Daoy (cell line): Measurements from ENCODE around the gene ZNG1B. TPM values are rescaled to one million over a fixed set of nuclear protein-coding genes. Genes with fewer than 3 reads are reported as not detected.
"Not testable (repeated sequence)": the region's sequence is repeated elsewhere in the genome, so short reads cannot be mapped to it uniquely, and the experiment has no call there.

Experiments
- DNase-seq: peaks from one replicate; pipeline ENCODE4 v3.0.0-alpha.2; 2015; ENCODE audit warnings: low read depth
- total RNA-seq: library from RNA; depleted of rRNA; stranded (reverse); fragments of >200 nt; shearing (Covaris generic); gene quantifications from 2 replicates; pipeline ENCODE4 v1.2.3, GENCODE V29; 2014

Gene ZNG1B
- total RNA-seq, 1 experiment from 2014 or later: 42.5 TPM

DNA sequence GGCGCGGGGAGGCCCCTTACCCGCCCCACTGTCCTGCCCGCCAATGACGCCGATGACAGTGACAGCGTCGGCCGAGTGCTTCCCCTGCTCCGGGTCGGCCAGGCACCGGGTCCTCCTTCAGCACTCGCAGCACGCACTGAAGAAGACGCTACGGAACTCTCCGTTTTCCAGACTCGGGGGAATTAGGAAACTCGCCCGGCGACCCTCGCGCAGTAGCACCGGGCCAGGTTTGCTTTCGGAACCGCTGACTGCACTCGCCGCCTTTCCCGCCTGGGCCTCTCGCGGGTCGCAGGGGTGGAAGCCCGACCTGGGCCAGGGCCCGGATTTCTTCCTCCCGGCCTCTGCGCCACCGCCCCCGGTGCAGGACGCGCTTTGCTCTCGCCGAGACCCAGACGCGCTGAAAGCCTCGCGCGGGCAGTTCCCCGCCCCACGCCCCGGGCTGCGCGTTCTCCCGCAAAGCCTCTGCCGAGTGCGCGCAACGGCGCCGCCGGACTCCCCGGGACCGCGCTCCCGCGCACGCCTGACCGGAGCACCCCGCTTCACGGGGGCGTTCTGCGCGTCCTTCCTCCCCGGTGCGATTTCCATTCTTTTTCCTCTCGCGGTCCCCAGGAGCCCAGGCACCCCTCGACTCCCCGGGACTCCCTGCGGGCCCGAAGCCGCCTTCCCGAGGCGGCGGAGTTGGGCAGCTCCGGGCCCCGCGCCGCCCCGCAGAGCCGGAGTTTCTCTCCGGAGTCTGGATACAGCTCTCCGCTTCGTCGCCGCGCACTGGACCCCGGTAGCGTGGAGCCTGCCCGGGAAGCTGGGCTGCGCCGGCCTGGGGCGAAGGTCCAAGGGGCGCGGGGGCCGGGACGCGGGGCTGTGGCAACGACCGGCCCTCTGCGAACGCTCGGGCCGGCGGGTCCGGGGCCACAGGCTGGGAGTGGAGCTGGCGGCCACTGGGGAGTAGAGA, 65.9 kb downstream of the ZNG1B start:
- peak; percentile 20 for DNase-seq

DNA sequence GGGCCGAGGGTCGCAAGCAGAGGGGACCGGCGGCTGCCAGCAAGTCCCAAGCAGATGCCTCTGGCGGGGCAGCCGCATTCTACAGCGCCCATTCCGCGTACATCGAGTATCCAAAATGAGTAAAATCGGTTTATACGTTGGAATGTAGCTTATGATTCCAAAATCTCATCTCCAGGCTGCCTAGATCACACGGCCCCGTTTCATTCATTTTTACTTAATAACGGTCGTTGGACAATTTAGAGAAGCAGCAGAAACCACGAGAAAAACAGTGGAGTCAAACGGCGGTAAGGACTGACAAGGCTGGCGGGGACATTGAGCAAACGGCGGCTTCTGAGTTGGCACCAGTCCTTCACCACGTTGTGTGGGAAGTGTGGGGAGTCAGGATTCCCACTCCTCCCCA, 66.6 kb downstream of the ZNG1B start:
- peak; percentile 1 for DNase-seq

DNA sequence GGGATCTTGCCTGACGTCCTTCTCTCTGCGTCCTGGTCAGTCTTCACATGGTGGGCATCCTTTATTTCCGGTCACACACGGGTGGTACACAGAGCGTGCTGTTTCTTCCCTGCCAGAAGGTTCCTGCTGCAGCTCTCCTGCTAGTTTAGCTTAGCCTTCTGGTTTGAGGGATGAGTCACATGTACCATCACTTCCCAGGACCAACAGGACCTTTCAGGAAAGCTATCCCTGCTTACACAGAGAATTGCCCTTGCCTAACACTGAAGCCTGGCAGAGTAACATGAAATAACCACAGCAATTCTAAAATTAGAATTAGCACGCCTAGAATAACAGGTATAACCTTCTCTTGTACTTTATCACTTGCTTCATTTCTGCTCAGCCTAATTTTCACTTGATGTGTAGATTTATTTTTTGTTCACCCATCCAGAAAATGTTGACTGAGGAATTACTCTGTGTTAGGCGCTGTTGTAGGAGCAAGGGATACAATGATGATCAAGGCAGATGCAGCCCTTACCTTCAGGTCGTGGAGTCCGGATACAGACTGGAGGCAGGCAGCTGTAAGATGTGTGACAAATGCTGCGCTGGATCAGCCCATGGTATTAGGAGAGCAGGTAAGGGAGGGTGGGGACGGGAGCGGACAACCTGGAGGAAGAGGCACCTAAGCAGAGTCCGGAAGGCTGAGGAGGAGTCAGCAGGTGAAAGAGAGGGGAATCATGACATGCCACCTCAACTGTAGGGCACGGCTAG, 70.1 kb downstream of the ZNG1B start:
- not testable (repeated sequence) for DNase-seq

DNA sequence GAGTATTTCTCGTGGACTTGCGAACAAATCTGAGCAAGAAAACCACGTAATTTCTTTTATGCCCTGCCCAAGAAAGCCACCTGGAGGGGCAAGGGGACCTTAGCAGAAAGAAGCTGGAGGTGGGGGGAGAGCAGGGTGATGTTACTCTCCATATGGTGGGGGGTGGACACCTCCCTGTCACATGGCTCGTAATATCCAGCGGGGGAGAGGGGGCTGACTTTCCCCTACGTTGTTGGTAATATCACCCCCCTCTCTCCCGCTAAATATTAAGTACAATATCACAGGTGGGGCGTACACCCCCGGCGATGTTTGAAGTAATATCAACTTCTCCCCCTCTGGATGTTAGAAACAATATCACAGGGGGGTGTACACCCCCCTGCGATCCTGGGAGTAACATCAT, 70.7 kb downstream of the ZNG1B start:
- DNase-seq: not testable (repeated sequence)

DNA sequence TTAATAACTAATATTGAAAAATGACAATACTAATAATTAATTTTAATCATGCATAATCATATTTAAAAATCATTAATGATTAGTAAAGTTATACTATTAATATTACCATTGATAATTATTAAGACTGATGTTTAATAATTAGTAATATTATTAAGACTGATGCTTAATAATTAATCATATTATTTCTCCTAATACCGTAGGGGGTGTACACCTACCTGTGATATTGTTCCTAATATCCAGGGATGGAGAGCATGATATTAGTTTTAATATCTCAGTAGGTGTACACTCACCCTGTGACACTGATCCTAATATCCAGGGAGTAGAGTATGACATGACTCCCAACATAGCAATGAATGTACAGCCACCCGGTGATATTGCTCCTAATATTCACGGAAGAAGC, 73.4 kb downstream of the ZNG1B start:
- not testable (repeated sequence) for DNase-seq

DNA sequence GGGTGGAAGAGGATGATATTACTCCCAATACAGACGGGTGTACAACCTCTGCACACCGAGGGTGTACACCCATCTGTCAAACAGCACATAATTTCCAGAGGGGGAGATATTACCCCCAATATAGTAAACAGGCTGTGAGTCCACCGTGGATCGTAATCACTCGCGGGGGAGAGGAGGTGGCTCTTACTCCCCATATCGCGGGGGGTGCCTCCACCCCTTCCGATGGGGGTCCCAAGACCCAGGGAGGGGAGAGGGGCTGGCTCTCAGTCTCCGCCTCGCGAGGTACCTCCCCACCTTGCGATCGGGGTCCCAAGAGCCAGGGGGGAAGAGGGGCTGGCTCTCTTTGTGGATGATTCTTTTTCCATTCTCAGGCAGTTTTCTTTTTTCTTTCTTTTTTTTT, 74.4 kb downstream of the ZNG1B start:
- not testable (repeated sequence) for DNase-seq

DNA sequence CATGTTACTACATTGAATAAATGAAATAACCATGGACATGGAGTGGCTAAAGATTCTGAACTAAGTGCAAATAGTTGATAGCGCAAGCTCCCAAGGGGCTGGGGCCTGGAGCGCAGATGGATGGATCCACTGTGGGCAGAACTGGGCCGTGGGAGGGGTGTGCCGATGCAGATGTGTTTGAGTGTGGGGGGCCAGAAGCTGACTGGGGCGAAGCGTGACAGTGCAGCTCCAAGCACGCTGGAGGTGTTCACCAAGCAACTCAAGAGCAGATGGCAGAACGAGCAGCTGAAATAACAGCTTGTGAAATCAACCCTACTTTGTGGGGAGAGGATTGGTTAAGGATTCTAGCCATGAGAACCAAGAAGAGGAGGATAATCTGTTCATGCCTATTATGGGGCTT, 78.0 kb downstream of the ZNG1B start:
- DNase-seq: not testable (repeated sequence)

DNA sequence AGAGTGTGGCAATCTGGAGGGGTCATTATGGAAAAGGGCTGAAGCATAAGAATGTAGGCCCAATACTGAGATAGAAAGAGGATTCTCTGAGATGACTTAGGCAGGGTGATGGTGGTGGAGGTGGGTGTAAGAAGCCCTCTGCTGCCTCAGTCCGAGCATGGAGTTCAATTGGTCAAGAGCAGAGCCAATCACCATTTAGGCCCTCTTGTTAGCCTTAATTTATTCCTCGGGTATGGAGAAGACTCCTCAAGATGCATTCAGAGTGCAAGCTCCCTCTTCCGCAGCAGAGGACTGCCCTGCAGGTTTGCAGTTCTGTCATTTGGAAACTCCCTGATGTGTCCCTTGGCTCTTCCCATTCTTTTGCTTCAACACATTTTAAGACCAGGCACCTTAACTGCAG, 78.5 kb downstream of the ZNG1B start:
- not testable (repeated sequence) for DNase-seq

DNA sequence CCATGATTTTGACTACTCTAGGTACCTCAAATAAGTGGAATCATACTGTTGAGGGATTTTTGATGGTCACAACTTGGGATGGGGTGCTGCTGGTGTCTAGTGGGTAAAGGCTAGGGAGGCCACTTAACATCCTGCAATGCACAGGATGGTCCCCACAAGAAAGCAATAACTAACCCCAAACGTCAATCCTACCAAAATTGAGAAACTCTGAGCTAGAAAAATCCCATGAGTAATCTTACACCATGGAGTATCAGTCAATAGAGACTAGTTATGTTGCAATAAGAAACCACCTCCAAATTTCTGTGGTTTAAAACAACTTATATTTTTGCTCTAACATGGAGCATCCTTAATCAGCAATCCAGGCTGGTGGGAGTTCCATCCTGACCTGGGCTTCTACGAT, 79.5 kb downstream of the ZNG1B start:
- not testable (repeated sequence) for DNase-seq

DNA sequence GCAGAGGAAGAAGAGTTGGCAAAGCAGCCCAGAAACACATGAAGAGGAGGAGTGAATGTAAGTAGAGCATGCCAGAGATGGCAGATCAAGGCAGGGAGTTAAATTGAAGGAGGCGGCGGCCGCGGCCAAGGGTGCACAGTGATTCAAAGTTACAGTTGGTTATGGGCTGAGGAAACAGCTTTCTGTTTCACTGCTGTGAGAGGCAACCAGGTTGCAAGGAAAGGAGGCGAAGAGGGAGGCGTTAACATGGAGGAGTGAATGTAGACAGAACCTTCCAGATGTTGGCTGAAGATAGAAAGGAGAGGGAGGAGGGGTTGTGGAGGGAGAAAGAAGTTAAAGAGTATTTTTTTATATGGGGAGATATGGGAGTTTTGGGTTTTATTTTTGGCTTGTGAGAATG, 83.3 kb downstream of the ZNG1B start:
- not testable (repeated sequence) for DNase-seq

DNA sequence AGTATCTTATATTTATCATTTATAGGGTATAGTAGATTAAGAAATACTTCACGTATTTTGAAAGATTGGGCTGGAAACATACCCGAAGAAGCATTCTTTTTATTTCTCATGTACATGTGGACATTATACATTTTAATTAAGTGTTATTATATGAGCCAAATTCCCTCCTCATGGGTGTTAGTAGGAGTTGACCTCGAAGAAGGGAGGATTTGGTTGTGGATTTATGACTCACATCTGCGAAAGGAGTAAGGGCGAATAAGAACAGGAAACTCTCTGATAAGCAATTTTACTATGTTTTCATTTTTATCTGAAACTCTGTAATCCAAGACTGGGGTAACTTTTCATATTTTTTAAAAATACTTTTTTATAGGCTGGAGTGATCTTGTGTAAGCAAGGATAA, 84.0 kb downstream of the ZNG1B start:
- peak; percentile 3 for DNase-seq

DNA sequence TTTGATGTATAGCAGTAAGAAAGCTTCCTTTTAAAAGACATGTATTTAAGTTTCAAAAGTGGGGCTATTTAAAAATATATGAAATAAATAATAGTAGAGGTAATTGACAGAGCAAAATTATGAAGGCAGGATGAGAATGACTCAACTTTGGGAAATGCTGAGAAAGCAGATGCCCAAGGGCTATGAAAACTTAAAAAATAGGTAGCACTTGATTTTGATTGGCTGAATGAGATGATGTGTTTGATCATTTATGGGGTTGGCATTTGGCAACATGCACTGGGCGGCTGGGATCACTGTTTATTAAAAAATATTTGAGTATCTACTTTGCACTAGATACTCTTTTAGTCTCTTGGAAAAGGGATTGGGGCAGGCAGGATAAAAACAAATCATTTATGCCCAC, 87.5 kb downstream of the ZNG1B start:
- not testable (repeated sequence) for DNase-seq

DNA sequence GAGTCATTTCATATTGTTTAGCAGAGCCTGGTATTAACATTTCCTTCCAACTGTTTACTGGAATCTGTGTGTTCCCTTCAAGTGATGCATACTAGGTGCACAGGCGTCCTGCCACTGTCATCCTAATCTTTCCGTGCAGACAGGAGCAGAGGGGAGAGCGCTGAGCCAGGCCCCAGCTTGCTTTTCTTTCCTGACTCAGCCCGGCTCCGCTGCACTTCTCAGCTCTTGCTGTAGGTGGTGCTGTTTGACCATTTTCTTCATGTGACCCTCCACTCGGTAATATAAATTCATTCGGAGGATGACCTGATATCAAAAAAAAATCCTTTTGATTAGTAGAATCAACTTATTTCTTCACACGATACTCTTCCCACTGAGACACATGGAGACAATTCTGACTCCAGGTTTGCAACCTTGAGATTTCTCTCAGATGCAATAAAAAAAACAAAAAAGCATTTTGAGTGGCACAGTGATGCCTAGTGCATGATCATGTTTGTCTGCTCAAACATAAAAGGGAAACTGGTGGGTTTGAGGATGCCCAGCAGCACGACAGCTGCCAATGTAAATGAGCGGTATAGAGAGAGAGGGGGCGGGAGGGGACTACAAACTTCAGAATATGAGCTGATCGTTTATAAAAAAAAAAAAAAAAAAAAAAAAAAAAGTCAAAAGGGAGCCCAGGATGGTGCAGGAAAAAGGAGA, 90.0 kb downstream of the ZNG1B start:
- DNase-seq: not testable (repeated sequence)

DNA sequence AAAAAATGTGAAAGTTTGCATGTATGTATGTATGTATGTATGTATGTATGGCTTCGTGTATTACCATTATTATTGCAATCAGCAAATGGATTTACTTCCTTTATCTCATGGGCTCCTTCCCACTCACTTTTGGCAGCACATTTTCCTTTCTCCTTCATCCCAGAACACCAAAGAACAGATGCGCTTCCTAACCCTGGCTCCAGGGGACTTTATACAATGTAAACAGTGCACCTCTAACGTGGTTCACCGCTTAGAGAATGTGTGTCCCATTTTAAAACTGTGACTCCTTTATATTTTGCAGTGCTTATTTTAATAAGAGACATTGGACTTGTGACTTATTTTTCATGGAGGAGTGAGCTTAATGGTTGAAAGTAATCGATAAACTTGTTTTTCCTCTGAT, 90.6 kb downstream of the ZNG1B start:
- DNase-seq: not testable (repeated sequence)

DNA sequence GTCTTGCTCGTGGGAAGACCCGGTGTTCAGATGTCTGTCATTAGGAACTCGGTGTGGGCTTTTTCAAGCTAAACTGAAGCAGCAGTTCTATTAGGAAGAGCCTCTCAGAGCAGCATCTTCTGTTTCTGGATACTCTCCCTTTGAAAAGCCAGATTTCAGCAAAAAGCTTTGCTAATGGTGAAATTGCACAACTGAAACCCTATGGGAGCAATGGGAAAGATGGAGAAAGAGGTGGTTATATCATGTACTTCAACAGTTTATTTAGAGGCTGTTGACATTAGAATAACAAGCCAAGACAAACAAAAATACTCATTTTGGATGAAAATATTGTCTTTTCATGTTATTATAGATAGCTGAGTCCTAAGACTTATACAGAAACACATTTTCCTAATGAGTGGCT, 91.4 kb downstream of the ZNG1B start:
- not testable (repeated sequence) for DNase-seq

DNA sequence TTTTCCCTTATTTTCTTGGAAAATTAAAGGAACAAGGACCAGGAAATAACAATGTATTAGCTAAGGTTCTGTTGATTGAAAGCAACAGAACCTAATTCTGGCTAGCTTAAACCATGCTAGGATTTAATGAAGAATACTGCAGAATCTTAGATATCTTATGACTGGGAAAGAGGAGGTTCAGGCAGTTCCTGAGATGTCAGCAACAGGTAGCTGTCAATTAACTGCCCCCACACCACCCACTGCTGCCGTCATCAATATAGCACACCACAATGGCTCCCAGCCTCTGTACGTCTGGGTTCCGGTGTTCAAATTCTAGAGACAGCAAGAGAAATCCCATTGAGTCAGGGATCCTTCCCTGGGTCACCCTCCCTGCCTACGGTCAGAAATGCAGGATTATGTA, 95.5 kb downstream of the ZNG1B start:
- DNase-seq: not testable (repeated sequence)

DNA sequence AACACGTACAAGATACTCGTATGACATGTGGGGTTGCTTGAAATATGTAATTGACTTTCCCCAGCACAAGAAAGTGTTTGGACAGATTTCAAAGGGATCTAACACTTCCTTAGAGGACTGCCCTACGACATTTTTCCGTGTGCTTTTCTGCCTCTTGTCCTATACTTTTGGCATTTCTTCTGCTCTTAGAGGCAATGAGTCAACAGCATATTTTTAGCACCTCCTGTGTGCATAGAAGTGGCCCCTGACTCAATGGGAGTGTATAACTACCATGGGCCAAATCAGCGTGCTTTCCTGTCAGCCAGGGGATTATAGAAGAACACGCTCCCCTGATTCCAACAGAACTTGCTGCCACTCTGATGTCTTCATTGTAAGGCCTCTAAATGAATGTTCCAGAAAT, 99.1 kb downstream of the ZNG1B start:
- not testable (repeated sequence) for DNase-seq

DNA sequence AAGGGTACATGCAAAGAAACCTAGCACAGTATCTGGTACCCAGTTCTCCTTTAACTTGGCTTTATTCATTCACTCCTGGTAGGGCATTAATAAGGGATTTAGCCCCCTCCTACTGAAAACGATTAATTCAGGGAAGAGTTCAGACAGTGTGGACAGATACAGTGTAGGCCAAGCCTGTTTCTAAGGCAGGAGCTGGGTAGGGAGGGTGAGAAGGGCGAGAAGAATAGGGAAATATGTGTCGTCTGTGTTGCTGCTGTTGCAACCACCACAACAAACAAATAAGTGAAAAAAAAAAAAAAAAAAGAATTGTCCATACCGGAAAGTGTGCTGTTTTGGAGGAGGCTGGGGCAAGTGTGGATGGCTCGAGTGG, 103.3 kb downstream of the ZNG1B start:
- not testable (repeated sequence) for DNase-seq

DNA sequence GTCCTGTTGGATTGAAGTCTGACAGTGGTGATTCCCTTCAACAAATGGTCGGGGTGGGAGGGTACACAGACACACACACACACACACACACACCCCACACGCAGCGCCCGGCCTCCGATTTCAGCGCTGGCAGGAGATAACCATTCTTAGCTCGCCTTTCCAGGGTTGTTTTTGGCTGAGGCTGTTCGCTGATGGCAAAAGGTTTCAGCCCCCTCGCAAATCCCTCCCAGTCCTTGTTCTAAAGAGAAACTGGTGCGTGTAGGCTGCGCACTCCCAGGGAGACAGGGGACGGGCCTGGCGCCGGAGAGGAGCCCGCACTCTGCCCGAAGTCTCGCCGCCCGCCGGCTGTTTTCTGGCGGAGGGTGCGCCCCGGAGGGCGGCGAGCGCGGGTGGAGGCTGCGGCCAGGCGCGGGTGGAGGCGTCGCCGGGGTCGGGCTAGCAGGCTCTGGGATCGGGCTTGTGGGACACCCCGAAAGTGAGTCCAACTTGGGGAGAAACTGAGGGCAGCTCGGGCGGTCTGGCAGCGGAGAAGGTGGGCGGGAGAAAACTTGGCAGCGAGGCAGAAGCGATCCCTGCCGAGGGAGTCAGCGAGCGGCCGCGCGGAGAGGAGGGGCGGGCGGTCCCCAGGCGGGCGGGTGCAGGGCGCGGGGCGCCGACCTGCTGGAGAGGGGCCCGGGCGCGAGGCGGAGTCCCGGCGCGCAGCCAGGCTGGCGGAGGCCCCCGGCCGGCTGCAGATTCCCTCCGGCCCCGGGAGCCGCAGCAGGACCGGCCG, 103.9 kb downstream of the ZNG1B start:
- peak; percentile 26 for DNase-seq

DNA sequence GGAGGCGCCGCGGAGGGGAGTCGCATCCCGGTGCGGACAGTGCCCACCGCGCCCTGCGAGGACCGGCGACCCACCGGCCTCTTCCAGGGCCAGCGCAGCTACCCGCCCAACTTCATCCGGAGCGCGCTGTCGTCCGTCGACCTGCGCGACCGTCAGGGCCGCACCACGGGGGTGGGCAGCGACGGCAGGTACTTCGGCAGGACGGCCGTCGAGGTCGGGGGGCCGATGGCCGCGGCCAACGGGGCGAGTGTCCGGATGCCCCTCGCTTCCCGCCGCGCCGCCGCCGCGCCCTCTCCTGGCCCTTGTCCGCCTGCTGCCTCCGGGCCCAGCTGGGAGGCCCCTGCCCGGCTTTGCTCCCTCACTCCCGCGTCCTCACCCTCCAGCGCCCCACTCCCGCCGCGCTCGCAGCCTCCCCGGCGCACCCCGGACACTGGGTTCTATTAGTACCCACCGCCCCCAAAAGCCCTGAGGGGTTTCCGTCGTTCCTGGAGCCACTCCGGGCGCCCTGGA, 104.5 kb downstream of the ZNG1B start:
- peak; percentile 5 for DNase-seq

DNA sequence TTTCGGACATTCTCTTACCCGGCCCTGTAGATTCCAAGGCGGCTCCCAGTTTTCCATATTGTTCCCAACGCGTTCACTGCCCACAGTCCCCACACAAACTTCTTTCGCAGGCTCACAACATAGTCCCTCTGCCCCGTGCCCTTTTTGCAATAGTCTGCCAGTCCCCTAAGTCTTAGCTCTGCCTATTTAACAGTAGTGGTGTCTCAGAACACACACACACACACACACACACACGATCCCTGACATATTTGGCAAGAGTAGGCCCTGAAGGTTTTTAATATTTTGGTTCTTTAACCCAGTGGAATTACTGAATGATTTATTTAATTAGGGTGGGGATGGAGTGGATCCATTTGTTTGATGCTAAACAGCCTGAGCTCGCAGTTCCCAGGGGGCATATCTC, 105.0 kb downstream of the ZNG1B start:
- not testable (repeated sequence) for DNase-seq
